DMS79 treated with DMSO at 0.1 percent for 48 hours (cell line): Measurements from ENCODE around the gene SMIM13.

Source experiments
- DNase-seq: peaks from one replicate; lab custom pipeline; 2025; lab: John Stamatoyannopoulos, UW

The SMIM13 gene

GRCh38 chr6:11122380-11122779, 28.7 kb downstream of the SMIM13 start:
- no peak for DNase-seq

- DNase-seq: no peak
These were observed 30.3 kb downstream of the SMIM13 start for GRCh38 chr6:11123978-11124377.

- DNase-seq: no peak
These were observed 33.2 kb downstream of the SMIM13 start for GRCh38 chr6:11126876-11127275.

- DNase-seq: no peak
These were observed 35.0 kb downstream of the SMIM13 start for GRCh38 chr6:11128608-11129007.

GRCh38 chr6:11129908-11130565, 36.4 kb downstream of the SMIM13 start:
- no peak for DNase-seq

GRCh38 chr6:11130605-11131004, 37.0 kb downstream of the SMIM13 start:
- DNase-seq: no peak

- DNase-seq: no peak
These were observed 38.7 kb downstream of the SMIM13 start for GRCh38 chr6:11132194-11132888.

- DNase-seq: no peak
These were observed 39.6 kb downstream of the SMIM13 start for GRCh38 chr6:11133281-11133680.

GRCh38 chr6:11136809-11137208, 43.2 kb downstream of the SMIM13 start:
- DNase-seq: no peak

GRCh38 chr6:11139051-11139960, 45.7 kb downstream of the SMIM13 start:
- DNase-seq: no peak

GRCh38 chr6:11140056-11140455, 46.4 kb downstream of the SMIM13 start:
- no peak for DNase-seq

GRCh38 chr6:11141295-11141694, 47.7 kb downstream of the SMIM13 start:
- DNase-seq: no peak

GRCh38 chr6:11142296-11143027, 48.8 kb downstream of the SMIM13 start:
- DNase-seq: no peak

GRCh38 chr6:11143394-11144371, 50.0 kb downstream of the SMIM13 start:
- no peak for DNase-seq

- DNase-seq: peak; percentile 14
These were observed 50.8 kb downstream of the SMIM13 start for GRCh38 chr6:11144393-11144851.

GRCh38 chr6:11146117-11146826, 52.6 kb downstream of the SMIM13 start:
- DNase-seq: no peak

- DNase-seq: no peak
These were observed 55.9 kb downstream of the SMIM13 start for GRCh38 chr6:11149551-11149950.

GRCh38 chr6:11151488-11151887, 57.9 kb downstream of the SMIM13 start:
- DNase-seq: no peak

GRCh38 chr6:11152581-11152980, 58.9 kb downstream of the SMIM13 start:
- DNase-seq: no peak

GRCh38 chr6:11153447-11153846, 59.8 kb downstream of the SMIM13 start:
- DNase-seq: no peak
